GM18508 (cell line): ENCODE results near the gene ARHGAP42.

ENCODE experiments used
- ATAC-seq: cut with Tn5 transposase; IDR thresholded peaks from one replicate; pipeline ENCODE4 v1.9.1; 2021; ENCODE audit warnings: moderate number of reproducible peaks; ENCODE audit not compliant: insufficient read depth, unreplicated experiment

ARHGAP42 gene

GRCh38 chr11:100681064-100681502, 6.0 kb upstream of the ARHGAP42 start:
- ATAC-seq = peak; percentile 99

- ATAC-seq = no peak
Measured at GRCh38 chr11:100682247-100682969, 4.7 kb upstream of the ARHGAP42 start.

- ATAC-seq = no peak
Measured at GRCh38 chr11:100683126-100683525, 4.0 kb upstream of the ARHGAP42 start.

- peak; percentile 29 for ATAC-seq
Measured at GRCh38 chr11:100684101-100685065, 2.7 kb upstream of the ARHGAP42 start.

- no peak for ATAC-seq
Measured at GRCh38 chr11:100686476-100687053, 523 bp upstream of the ARHGAP42 start.

- ATAC-seq = peak; percentile 42
Measured at GRCh38 chr11:100687630-100688395, 725 bp downstream of the ARHGAP42 start.

- no peak for ATAC-seq
Measured at GRCh38 chr11:100689141-100689540, 2.1 kb downstream of the ARHGAP42 start.

GRCh38 chr11:100691896-100692653, 5.0 kb downstream of the ARHGAP42 start:
- no peak for ATAC-seq

- no peak for ATAC-seq
Measured at GRCh38 chr11:100695911-100696310, 8.8 kb downstream of the ARHGAP42 start.

GRCh38 chr11:100703139-100703538, 16.1 kb downstream of the ARHGAP42 start:
- ATAC-seq = no peak

GRCh38 chr11:100703801-100704575, 16.9 kb downstream of the ARHGAP42 start:
- ATAC-seq = no peak

- ATAC-seq = no peak
Measured at GRCh38 chr11:100705447-100705846, 18.4 kb downstream of the ARHGAP42 start.

GRCh38 chr11:100706179-100706578, 19.1 kb downstream of the ARHGAP42 start:
- peak; percentile 56 for ATAC-seq

- peak; percentile 62 for ATAC-seq
Measured at GRCh38 chr11:100709233-100709957, 22.3 kb downstream of the ARHGAP42 start.

- ATAC-seq = no peak
Measured at GRCh38 chr11:100711984-100712383, 24.9 kb downstream of the ARHGAP42 start.

- no peak for ATAC-seq
Measured at GRCh38 chr11:100712583-100712982, 25.5 kb downstream of the ARHGAP42 start.

- ATAC-seq = no peak
Measured at GRCh38 chr11:100715165-100715761, 28.2 kb downstream of the ARHGAP42 start.

- ATAC-seq = no peak
Measured at GRCh38 chr11:100716838-100717237, 29.8 kb downstream of the ARHGAP42 start.
